Esophagus muscularis mucosa (tissue), 3 donors: ENCODE measurements around the gene RPH3AL.

Experiments
- POLR2A ChIP-seq: fragments of 450-650 bp; IDR thresholded peaks from one replicate; pipeline ENCODE4 v1.6.1; 2017; ENCODE audit warnings: antibody characterized with exemption, moderate library complexity, mild to moderate bottlenecking, low read depth
- POLR2AphosphoS5 ChIP-seq, 2 donors: sonication (generic); formaldehyde crosslinking; IDR thresholded peaks; one replicate each; pipeline ENCODE4 v1.6.1; 2017; ENCODE audit warnings: antibody characterized with exemption in 2 of 2
- TF ChIP-seq, protein P1 (sequence below), 3 experiments: fragments of 200-600 bp in 2 of 3; fragments of 450-650 bp in 1 of 3; sonication (generic) in 2 of 3; IDR thresholded peaks; one replicate each; pipeline ENCODE4 v1.5.1; 2017 to 2019; ENCODE audit warnings: antibody characterized with exemption in 3 of 3, mild to moderate bottlenecking in 2 of 3, moderate library complexity in 1 of 3

DNA sequence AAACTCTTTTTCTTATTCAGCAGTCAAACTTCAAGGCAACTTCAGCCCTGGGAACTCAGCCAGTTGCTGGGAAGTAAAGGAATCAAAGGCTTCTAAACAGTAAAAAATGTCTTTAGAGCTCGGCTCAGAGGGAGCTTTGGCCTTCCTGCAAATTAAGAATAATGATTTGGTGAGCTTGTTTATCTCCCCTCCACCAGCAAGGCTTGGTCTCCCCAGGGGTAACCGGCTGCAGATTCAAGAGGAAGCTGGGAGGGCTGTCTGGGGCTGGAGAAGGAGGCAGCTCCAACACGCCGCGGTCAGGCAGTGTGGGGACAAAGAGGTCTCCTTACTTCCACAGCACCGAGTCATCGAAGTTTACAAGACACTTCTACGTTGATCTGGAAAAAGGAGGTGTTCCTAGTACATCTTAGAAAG lies 153.4 kb downstream of the RPH3AL start:
- TF ChIP-seq, protein P1, sequence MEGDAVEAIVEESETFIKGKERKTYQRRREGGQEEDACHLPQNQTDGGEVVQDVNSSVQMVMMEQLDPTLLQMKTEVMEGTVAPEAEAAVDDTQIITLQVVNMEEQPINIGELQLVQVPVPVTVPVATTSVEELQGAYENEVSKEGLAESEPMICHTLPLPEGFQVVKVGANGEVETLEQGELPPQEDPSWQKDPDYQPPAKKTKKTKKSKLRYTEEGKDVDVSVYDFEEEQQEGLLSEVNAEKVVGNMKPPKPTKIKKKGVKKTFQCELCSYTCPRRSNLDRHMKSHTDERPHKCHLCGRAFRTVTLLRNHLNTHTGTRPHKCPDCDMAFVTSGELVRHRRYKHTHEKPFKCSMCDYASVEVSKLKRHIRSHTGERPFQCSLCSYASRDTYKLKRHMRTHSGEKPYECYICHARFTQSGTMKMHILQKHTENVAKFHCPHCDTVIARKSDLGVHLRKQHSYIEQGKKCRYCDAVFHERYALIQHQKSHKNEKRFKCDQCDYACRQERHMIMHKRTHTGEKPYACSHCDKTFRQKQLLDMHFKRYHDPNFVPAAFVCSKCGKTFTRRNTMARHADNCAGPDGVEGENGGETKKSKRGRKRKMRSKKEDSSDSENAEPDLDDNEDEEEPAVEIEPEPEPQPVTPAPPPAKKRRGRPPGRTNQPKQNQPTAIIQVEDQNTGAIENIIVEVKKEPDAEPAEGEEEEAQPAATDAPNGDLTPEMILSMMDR (IDR thresholded peaks at IDR 0.05), result no peak
- TF ChIP-seq POLR2A, result no peak
- TF ChIP-seq POLR2AphosphoS5 (IDR thresholded peaks at IDR 0.05), result no peak
